SU-DHL-6 (cell line): Measurements from ENCODE around the gene CA12.

Experiments used
- H2AFZ ChIP-seq: fragments of 200-600 bp; sonication (generic); 2 replicates; pipeline ENCODE4 v1.6.1; 2014; ENCODE audit warnings: low read depth, mild to moderate bottlenecking, moderate library complexity, mixed read lengths, antibody characterized with exemption, low read length; ENCODE audit not compliant: severe bottlenecking
- H3F3A ChIP-seq: fragments of 200-600 bp; shearing (Covaris generic); 2 replicates; pipeline ENCODE4 v1.6.0; 2016; ENCODE audit warnings: antibody characterized with exemption, mild to moderate bottlenecking; ENCODE audit not compliant: insufficient read depth
- H3K27ac ChIP-seq: fragments of 200-600 bp; sonication (generic); 2 replicates; pipeline ENCODE4 v1.5.1; 2016; ENCODE audit warnings: low read depth, mild to moderate bottlenecking, low read length, moderate library complexity, mixed read lengths
- H3K27me3 ChIP-seq: fragments of 200-600 bp; sonication (generic), shearing (Covaris generic); 2 replicates; pipeline ENCODE4 v1.6.0; 2014; ENCODE audit warnings: mild to moderate bottlenecking, low read length
- H3K36me3 ChIP-seq: fragments of 200-600 bp; sonication (generic); 2 replicates; pipeline ENCODE4 v1.6.1; 2014; ENCODE audit warnings: mild to moderate bottlenecking, low read length, mixed read lengths
- H3K4me2 ChIP-seq: fragments of 300-600, 200-600 bp; shearing (Covaris generic), sonication (generic); 2 replicates; pipeline ENCODE4 v1.6.0; 2014; ENCODE audit warnings: low read length, low read depth, mild to moderate bottlenecking; ENCODE audit not compliant: poor library complexity, severe bottlenecking
- H3K4me3 ChIP-seq: fragments of 200-600 bp; sonication (generic); 2 replicates; pipeline ENCODE4 v1.5.1; 2014; ENCODE audit warnings: antibody characterized with exemption, low read length, mild to moderate bottlenecking, mixed read lengths; ENCODE audit not compliant: insufficient read depth, poor library complexity, severe bottlenecking
- H3K79me2 ChIP-seq: fragments of 200-600 bp; sonication (generic); 2 replicates; pipeline ENCODE4 v1.6.1; 2014; ENCODE audit warnings: mild to moderate bottlenecking, low read length, moderate library complexity; ENCODE audit not compliant: insufficient read depth
- H3K9ac ChIP-seq: fragments of 200-600 bp; sonication (generic); 2 replicates; pipeline ENCODE4 v1.7.0; 2014; ENCODE audit warnings: mild to moderate bottlenecking, low read length
- H3K9me2 ChIP-seq: fragments of 200-600 bp; sonication (generic); replicated peaks from 2 replicates; pipeline ENCODE4 v1.6.1; 2014; ENCODE audit warnings: low read length; ENCODE audit not compliant: insufficient read depth
- H3K9me3 ChIP-seq: fragments of 200-600 bp; sonication (generic); 2 replicates; pipeline ENCODE4 v1.6.1; 2014; ENCODE audit warnings: low read length, mixed read lengths; ENCODE audit not compliant: insufficient read depth
- H4K20me1 ChIP-seq: fragments of 200-600 bp; sonication (generic); 2 replicates; pipeline ENCODE4 v1.6.1; 2014; ENCODE audit warnings: low read depth, mild to moderate bottlenecking, antibody characterized with exemption, low read length, moderate library complexity, mixed read lengths
- EZH2phosphoT487 ChIP-seq: fragments of 200-600 bp; sonication (generic), shearing (Covaris generic); conservative IDR thresholded peaks from 2 replicates; pipeline ENCODE4 v1.6.1; 2018; ENCODE audit warnings: mild to moderate bottlenecking, antibody characterized with exemption, low read length, moderate library complexity, mixed read lengths
- TF ChIP-seq, protein P1 (sequence below): fragments of 200-600 bp; sonication (generic); IDR thresholded peaks from one replicate; pipeline ENCODE4 v1.5.1; 2017; ENCODE audit warnings: antibody characterized with exemption, mild to moderate bottlenecking, low read length, moderate library complexity; ENCODE audit not compliant: insufficient read depth, poor library complexity, severe bottlenecking

The CA12 gene

GRCh38 chr15:63287109-63287508, 94.5 kb downstream of the CA12 start:
- TF ChIP-seq, protein P1, sequence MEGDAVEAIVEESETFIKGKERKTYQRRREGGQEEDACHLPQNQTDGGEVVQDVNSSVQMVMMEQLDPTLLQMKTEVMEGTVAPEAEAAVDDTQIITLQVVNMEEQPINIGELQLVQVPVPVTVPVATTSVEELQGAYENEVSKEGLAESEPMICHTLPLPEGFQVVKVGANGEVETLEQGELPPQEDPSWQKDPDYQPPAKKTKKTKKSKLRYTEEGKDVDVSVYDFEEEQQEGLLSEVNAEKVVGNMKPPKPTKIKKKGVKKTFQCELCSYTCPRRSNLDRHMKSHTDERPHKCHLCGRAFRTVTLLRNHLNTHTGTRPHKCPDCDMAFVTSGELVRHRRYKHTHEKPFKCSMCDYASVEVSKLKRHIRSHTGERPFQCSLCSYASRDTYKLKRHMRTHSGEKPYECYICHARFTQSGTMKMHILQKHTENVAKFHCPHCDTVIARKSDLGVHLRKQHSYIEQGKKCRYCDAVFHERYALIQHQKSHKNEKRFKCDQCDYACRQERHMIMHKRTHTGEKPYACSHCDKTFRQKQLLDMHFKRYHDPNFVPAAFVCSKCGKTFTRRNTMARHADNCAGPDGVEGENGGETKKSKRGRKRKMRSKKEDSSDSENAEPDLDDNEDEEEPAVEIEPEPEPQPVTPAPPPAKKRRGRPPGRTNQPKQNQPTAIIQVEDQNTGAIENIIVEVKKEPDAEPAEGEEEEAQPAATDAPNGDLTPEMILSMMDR: no peak
- TF ChIP-seq EZH2phosphoT487: no peak
- Histone ChIP-seq H3K36me3 (peaks cover 3% of the 10 kb centered on the region; the same call in 1 of the 2 replicates), H3K4me2 (no peak overlapping the region), H2AFZ (no peak overlapping the region), H3K27me3 (no peaks in the 10 kb centered on the region), H3K9ac (no peak overlapping the region), H4K20me1 (no peaks in the 10 kb centered on the region), H3K27ac (no peak overlapping the region), H3F3A (peaks cover 12% of the 10 kb centered on the region; the same call in 1 of the 2 replicates), H3K79me2 (no peaks in the 10 kb centered on the region), H3K9me3 (no peaks in the 10 kb centered on the region), H3K9me2 (no peaks in the 10 kb centered on the region), H3K4me3 (no peak overlapping the region)

- Histone ChIP-seq H4K20me1 (no peaks in the 10 kb centered on the region), H3K27me3 (no peaks in the 10 kb centered on the region), H3K9me2 (no peaks in the 10 kb centered on the region), H3K27ac (no peak overlapping the region), H3K9ac (no peak overlapping the region), H2AFZ (no peak overlapping the region), H3K4me3 (no peak overlapping the region), H3K36me3 (peaks cover 11% of the 10 kb centered on the region; the same call in 1 of the 2 replicates), H3K79me2 (no peaks in the 10 kb centered on the region), H3K4me2 (no peak overlapping the region), H3K9me3 (no peaks in the 10 kb centered on the region), H3F3A (peaks cover 18% of the 10 kb centered on the region; the same call in 1 of the 2 replicates)
- TF ChIP-seq, protein P1: no peak
- no peak for TF ChIP-seq EZH2phosphoT487
These were observed 97.3 kb downstream of the CA12 start for GRCh38 chr15:63284335-63284734.

DNA sequence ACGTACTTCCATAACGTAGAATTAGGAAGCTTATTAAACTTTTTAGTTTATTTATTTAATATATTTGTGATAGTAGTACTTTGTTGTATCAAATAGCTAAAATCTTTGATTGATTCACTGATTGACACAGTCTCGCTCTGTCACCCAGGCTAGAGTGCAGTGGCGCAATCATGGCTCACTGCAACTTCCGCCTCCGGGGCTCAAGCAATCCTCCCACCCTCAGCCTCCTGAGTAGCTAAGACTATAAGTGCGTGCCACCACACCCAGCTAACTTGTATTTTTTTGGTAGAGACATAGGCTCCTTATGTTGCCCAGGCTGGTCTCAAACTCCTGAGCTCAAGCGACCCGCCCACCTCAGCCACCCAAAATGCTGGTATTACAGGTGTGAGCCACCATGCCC, 98.5 kb downstream of the CA12 start:
- Histone ChIP-seq H3K9me3 (no peaks in the 10 kb centered on the region), H3K36me3 (peaks cover 11% of the 10 kb centered on the region; the same call in 1 of the 2 replicates), H3K27me3 (no peaks in the 10 kb centered on the region), H3F3A (peaks cover 24% of the 10 kb centered on the region), H3K9me2 (no peaks in the 10 kb centered on the region), H3K27ac (no peak overlapping the region), H3K79me2 (no peaks in the 10 kb centered on the region), H3K4me3 (no peak overlapping the region), H4K20me1 (no peaks in the 10 kb centered on the region), H3K4me2 (no peak overlapping the region), H3K9ac (no peak overlapping the region), H2AFZ (no peak overlapping the region)
- TF ChIP-seq EZH2phosphoT487: no peak
- TF ChIP-seq, protein P1: no peak
